K562 (cell line): Measurements from ENCODE around the gene ENTR1. TPM values are rescaled to one million over a fixed set of nuclear protein-coding genes. Genes with fewer than 3 reads are reported as not detected.

Experiments used
- AFF1 ChIP-seq, 2 experiments: fragments of 450-650 bp; IDR thresholded peaks; 2 replicates each; pipeline ENCODE4 v1.6.1; 2018; ENCODE audit warnings: mild to moderate bottlenecking in 2 of 2, low read depth in 1 of 2; ENCODE audit not compliant: partially characterized antibody in 2 of 2
- C11orf30 ChIP-seq: fragments of 450-650 bp; IDR thresholded peaks from 2 replicates; pipeline ENCODE4 v1.6.1; 2016; ENCODE audit warnings: low read depth, mild to moderate bottlenecking
- E2F6 ChIP-seq, 2 experiments: IDR thresholded peaks; 2 replicates each; pipeline ENCODE4 v1.6.1; 2011; ENCODE audit warnings: borderline replicate concordance in 1 of 2, control low read depth in 1 of 2, low read depth in 1 of 2, low read length in 1 of 2, mild to moderate bottlenecking in 1 of 2, mixed read lengths in 1 of 2, moderate library complexity in 1 of 2; ENCODE audit not compliant: insufficient read depth in 1 of 2, insufficient read length in 1 of 2, poor library complexity in 1 of 2, severe bottlenecking in 1 of 2; ENCODE audit errors: extremely low read depth in 1 of 2
- EP400 ChIP-seq: fragments of 450-650 bp; IDR thresholded peaks from 2 replicates; pipeline ENCODE4 v1.6.1; 2017; ENCODE audit warnings: antibody characterized with exemption, mild to moderate bottlenecking, moderate library complexity
- KLF16 ChIP-seq: IDR thresholded peaks from 2 replicates; pipeline ENCODE4 v1.6.1; 2016; ENCODE audit warnings: antibody characterized with exemption
- MYBL2 ChIP-seq, 2 experiments: fragments of 450-650 bp in 1 of 2; sonication (generic) in 1 of 2; formaldehyde crosslinking in 1 of 2; IDR thresholded peaks; 2 replicates each; pipeline versions ENCODE4 v1.6.1 to v1.8.1; 2017 to 2022; ENCODE audit warnings: borderline replicate concordance in 1 of 2, inconsistent platforms in 1 of 2, low read depth in 1 of 2, mild to moderate bottlenecking in 1 of 2, missing genetic modification reagents in 1 of 2, moderate library complexity in 1 of 2
- PRDM10 ChIP-seq: fragments of 450-650 bp; IDR thresholded peaks from 2 replicates; pipeline ENCODE4 v1.6.1; 2018; ENCODE audit not compliant: partially characterized antibody
- RBBP5 ChIP-seq: fragments of 200-600 bp; sonication (generic); IDR thresholded peaks from 2 replicates; pipeline ENCODE4 v1.6.1; 2012; ENCODE audit warnings: borderline replicate concordance, mild to moderate bottlenecking, low read length, control low read depth, inconsistent platforms; ENCODE audit not compliant: insufficient read depth, poor library complexity, severe bottlenecking
- RFX7 ChIP-seq: fragments of 250-450 bp; sonication (Bioruptor Pico); IDR thresholded peaks from 2 replicates; pipeline ENCODE4 v1.5.1; 2021; ENCODE audit warnings: mild to moderate bottlenecking
- SAFB ChIP-seq: fragments of 200-400 bp; formaldehyde crosslinking; IDR thresholded peaks from 2 replicates; pipeline ENCODE4 v1.6.1; 2017; ENCODE audit warnings: low read depth, low read length, borderline replicate concordance
- SNRNP70 ChIP-seq: fragments of 200-400 bp; formaldehyde crosslinking; optimal IDR thresholded peaks from 2 replicates; pipeline ENCODE3; 2017; ENCODE audit warnings: low read depth, low read length
- SPI1 ChIP-seq: IDR thresholded peaks from 2 replicates; pipeline ENCODE4 v1.6.1; 2011; ENCODE audit warnings: low read depth, low read length, control low read depth, borderline replicate concordance
- ZBTB8A ChIP-seq: fragments of 450-650 bp; IDR thresholded peaks from 2 replicates; pipeline ENCODE4 v1.6.1; 2018; ENCODE audit warnings: mild to moderate bottlenecking, moderate library complexity; ENCODE audit not compliant: partially characterized antibody
- ZNF212 ChIP-seq: fragments of 450-650 bp; formaldehyde crosslinking; IDR thresholded peaks from 2 replicates; pipeline ENCODE4 v1.4.0; 2020; ENCODE audit warnings: mild to moderate bottlenecking
- ZNF239 ChIP-seq: fragments of 250-450 bp; sonication (Bioruptor Pico); IDR thresholded peaks from 2 replicates; pipeline ENCODE4 v1.4.0; 2020; ENCODE audit warnings: mild to moderate bottlenecking
- ZNF75A ChIP-seq: fragments of 450-650 bp; formaldehyde crosslinking; IDR thresholded peaks from 2 replicates; pipeline ENCODE4 v1.4.0; 2020; ENCODE audit warnings: mild to moderate bottlenecking
- ZNF79 ChIP-seq: fragments of 250-450 bp; sonication (Bioruptor Pico); IDR thresholded peaks from 2 replicates; pipeline ENCODE4 v1.4.0; 2020; ENCODE audit warnings: low read depth, mild to moderate bottlenecking, moderate library complexity
- polyA plus RNA-seq, 8 experiments: library from polyadenylated mRNA; depleted of rRNA in 4 of 8; stranded (reverse) in 5 of 8; unstranded in 3 of 8; fragments of >200 nt; fragmentation: Nextera tagmentation in 2 of 8; fragmentation: Illumina TruSeq in 1 of 8; extraction: Ambion mirVana in 2 of 8; extraction: Trizol in 1 of 8; gene quantifications; 2 replicates each; pipeline versions ENCODE4 v1.2.1 to v1.2.3, GENCODE V29; 2011 to 2014; ENCODE audit warnings: inconsistent platforms in 1 of 8, missing spikeins in 1 of 8
- total RNA-seq, 7 experiments: library from RNA; depleted of rRNA in 6 of 7; stranded (reverse); fragments of >200 nt in 6 of 7; fragmentation: Illumina TruSeq in 2 of 7; extraction: Trizol in 2 of 7; gene quantifications; 2 replicates each; pipeline versions ENCODE4 v1.2.1 to v1.2.3, GENCODE V29; 2011 to 2021; ENCODE audit warnings: low replicate concordance in 1 of 7

ENTR1 gene
- total and polyA plus RNA-seq, 9 of the 15 experiments (the other 6 are each of a cell fraction or from before 2014, with no cell fraction given): 6.7 to 106 (median 72.6) TPM

GRCh38 chr9:136400038-136400834 is 10.2 kb downstream of the ENTR1 start, which contains the start of gene SNAPC4 (continued):
- TF ChIP-seq AFF1 (IDR thresholded peaks at IDR 0.05; ENCODE audit: low read depth in 1 of 2, partially characterized antibody in 2 of 2) (peak in 1 of 2 experiments; percentile 81), ZNF212 (CRISPR knock-in tag) (no peak), C11orf30 (peak; percentile 75), PRDM10 (no peak), SNRNP70 (no peak), RBBP5 (peak; percentile 93), KLF16 (no peak), MYBL2 (IDR thresholded peaks at IDR 0.05; ENCODE audit: low read depth) (no peak), MYBL2 (CRISPR knock-in tag; IDR thresholded peaks at IDR 0.05; ENCODE audit: borderline replicate concordance) (no peak), ZNF239 (CRISPR knock-in tag) (no peak), ZBTB8A (no peak), SPI1 (no peak), ZNF75A (no peak), SAFB (0 out of 2 replicates have a peak, but pooled peaks have one; percentile 43), E2F6 (IDR thresholded peaks at IDR 0.05; ENCODE audit: borderline replicate concordance in 1 of 2, extremely low read depth in 1 of 2, insufficient read depth in 1 of 2, insufficient read length in 1 of 2, low read depth in 1 of 2, low read length in 1 of 2, poor library complexity in 1 of 2, severe bottlenecking in 1 of 2) (peak in 1 of 2 experiments; percentile 65), EP400 (peak; percentile 57; the same call in 1 of the 2 replicates), ZNF79 (no peak), RFX7 (CRISPR knock-in tag) (no peak)
